Gastrocnemius medialis (tissue), 4 donors: ENCODE results near the gene C19orf25.

Experiments used
- POLR2A ChIP-seq, 2 donors: fragments of 450-650 bp; IDR thresholded peaks; one replicate each; pipeline ENCODE4 v1.6.1; 2017; ENCODE audit warnings: antibody characterized with exemption in 2 of 2, mild to moderate bottlenecking in 2 of 2, moderate library complexity in 2 of 2
- TF ChIP-seq, protein P1 (sequence below), 5 experiments: fragments of 450-650 bp in 3 of 5; fragments of 200-600 bp in 2 of 5; sonication (generic) in 2 of 5; IDR thresholded peaks in 4 of 5; conservative IDR thresholded peaks in 1 of 5; 1 replicate in 4 of 5; 2 replicates in 1 of 5; pipeline ENCODE4 v1.5.1; 2016 to 2019; ENCODE audit warnings: antibody characterized with exemption in 5 of 5, mild to moderate bottlenecking in 3 of 5, moderate library complexity in 3 of 5

DNA sequence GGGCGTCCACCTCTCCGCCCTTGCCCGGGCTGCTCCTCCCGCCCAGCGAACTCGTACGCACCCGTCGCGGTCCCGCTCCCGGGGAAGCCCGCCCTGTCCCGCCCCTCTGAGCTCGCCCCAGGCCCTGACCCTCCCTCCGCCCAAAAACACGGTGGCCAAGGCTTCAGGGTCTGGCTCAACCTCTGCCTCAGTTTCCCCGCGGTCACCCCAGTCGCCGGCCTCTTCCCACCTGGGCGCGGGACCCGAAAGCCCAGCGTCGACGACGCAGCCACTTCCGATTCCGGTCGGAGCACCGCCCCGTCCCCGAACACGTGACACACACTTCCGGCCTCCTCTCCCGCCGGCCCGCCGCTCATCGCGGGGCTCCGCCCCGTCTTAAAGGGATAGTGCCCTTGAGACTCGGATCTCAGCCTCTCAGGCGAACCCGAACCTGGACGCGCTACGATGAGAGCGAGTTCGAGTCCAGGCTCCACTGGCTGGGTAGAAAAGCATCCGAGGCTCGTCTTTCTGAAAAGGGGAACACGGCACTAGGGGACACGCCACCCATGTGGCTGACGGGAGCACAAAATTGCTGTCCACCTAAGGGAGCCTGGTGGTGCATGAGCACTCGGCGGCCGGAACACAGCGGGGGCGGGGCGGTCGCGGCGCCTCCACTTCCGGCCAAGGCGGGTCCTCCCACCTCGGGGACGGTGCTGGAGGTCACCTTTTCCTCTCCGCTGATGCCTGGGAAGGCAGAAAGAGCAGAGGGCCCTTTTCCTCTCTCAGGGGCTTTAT, at the start of gene C19orf25:
- TF ChIP-seq POLR2A (IDR thresholded peaks at IDR 0.05): peak; percentile 39 to 66
- TF ChIP-seq, protein P1, sequence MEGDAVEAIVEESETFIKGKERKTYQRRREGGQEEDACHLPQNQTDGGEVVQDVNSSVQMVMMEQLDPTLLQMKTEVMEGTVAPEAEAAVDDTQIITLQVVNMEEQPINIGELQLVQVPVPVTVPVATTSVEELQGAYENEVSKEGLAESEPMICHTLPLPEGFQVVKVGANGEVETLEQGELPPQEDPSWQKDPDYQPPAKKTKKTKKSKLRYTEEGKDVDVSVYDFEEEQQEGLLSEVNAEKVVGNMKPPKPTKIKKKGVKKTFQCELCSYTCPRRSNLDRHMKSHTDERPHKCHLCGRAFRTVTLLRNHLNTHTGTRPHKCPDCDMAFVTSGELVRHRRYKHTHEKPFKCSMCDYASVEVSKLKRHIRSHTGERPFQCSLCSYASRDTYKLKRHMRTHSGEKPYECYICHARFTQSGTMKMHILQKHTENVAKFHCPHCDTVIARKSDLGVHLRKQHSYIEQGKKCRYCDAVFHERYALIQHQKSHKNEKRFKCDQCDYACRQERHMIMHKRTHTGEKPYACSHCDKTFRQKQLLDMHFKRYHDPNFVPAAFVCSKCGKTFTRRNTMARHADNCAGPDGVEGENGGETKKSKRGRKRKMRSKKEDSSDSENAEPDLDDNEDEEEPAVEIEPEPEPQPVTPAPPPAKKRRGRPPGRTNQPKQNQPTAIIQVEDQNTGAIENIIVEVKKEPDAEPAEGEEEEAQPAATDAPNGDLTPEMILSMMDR (IDR thresholded peaks at IDR 0.05 in 4 of 5, conservative IDR thresholded peaks at IDR 0.05 in 1 of 5): no peak
